Inferior parietal cortex (tissue), 1 donor: Measurements from ENCODE around the gene CLEC20A.
A peak's percentile ranks its signal among the peaks of the same experiment; 100 is the strongest.
"Not testable (repeated sequence)": the region's sequence is repeated elsewhere in the genome, so short reads cannot be mapped to it uniquely, and the experiment has no call there.

Experiments
- DNase-seq: peaks from one replicate; pipeline ENCODE4 v3.0.0-alpha.2; 2016; ENCODE audit errors: extremely low spot score

The CLEC20A gene

DNA sequence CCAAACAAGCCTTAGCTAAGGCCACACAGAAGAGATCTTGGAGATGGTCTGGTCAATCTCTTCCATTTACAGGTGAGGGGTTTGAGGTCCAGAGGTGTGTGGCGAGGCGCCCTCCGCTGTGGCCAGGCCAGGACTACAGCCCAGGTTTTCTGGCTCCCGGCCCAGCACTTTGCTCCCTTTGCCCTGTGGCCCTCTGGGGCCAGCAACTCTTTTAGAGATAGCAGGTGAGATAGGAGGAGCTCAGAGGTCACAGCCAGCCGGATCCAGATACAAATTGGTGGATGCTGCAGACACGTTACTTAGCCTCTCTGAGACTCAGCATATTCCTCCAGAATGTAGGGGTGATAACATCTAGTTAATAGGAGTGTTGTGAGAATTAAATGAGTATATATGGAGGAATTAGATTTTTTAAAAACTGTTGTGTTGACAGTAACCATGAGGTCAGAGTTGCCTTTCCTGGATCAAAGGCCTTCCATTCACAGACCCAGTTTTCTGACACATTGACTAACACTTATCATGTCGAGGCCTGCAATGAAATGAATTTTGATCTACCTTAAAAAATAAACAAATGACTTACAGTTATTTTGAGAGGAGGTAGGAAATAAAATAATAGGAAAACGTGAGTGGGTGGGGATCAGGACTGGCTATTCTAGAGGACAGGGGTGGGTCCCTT, 32.7 kb upstream of the CLEC20A start:
- no peak for DNase-seq

DNA sequence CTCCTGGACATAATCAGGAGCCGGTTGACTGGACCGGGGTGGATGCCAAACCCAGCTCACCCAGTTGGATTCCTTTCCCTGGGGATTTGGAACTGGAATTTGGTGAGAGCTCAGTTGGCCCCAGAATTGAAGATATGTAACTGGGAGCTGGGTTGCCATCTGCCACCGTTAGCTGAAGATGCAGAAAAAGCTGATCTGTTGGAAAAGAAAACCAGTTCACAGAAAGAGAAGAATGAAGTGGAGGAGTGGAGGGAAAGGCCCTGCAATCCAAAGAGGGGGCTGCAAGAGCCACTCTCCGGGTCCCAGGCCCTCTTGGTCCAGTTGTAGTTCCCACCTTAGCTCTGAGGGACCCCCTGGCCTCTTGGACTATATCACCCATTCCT, 32.2 kb upstream of the CLEC20A start:
- DNase-seq, result no peak

DNA sequence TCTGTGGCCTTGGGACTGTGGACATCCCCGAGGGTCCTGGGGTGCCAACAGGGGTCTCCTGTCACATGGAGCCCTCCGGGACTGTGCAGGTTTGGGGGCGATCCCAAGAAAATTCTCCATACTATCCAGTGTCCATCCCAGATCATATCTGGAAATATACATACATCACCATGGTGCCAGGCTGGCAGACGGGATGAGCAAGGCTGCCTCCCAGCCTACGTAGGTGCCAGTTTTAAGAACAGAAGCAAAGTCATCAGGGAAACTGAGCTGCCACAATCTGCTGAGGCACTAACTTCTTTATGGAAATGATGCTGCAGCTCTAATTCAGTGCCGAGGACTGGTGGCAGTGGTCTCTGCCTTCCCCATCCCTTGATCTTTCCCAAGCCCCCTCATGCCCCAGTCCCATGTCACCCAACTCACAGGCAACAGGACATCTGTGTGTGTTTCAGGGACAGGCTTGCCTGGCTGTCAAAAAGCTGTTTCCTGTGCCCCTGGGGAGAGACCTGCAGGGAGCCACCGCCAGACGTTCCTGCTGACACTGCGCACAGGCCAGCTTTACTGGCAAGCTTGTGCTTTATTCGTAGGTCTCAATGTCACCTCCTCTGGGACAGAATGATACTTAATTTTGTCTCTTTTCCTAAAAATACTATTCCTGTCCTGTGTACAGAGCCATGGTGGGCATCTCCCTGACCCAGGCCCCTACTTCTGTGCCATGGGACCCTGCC, 31.6 kb upstream of the CLEC20A start:
- DNase-seq, result no peak

- DNase-seq, result no peak
Observed at GRCh38 chr1:178527117-178527516, 30.4 kb upstream of the CLEC20A start.

DNA sequence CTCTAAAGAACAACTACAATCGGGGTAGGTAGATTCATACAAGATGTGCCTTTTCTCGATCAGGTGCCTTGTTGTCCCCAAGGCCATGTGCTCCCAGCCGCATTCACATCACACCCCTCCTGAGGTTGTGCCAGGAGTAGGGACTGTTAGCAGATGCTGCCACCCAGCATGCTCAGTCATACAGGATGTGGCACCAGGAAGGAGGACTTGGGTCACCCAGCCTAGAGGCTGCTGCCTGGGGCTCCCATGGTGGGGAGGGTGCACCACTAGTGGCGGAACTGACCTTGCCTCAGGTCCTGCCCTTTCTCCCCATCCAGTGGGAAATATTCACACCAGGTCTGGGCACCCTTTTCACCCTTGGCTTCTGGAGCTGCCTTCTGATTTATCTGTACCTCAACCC, 24.5 kb upstream of the CLEC20A start:
- DNase-seq, result no peak

GRCh38 chr1:178520803-178521202, 24.0 kb upstream of the CLEC20A start:
- DNase-seq, result no peak

DNA sequence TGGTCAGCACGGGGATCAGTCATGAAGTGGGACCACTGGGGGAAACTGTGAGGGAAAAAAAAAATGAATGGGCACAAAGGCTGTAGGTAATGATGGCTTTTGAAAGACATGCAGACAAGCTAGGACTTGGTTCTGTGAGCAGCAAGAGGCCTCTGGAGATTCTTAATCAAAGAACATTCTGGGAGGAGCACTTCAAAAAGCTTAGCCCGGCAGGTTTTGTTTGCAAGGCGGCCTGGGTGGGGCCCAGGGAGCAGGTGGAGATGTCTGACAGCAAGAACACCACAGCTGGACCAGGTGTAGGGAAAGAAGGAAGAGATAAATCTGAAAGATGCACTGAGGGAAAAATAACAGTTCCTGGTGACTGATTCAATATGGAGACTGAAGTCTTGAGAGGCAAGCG, 22.1 kb upstream of the CLEC20A start:
- DNase-seq, result no peak

- DNase-seq, result no peak
Observed at GRCh38 chr1:178516110-178516509, 19.3 kb upstream of the CLEC20A start.

GRCh38 chr1:178513278-178513983, 16.7 kb upstream of the CLEC20A start:
- no peak for DNase-seq

GRCh38 chr1:178512566-178513277, 16.0 kb upstream of the CLEC20A start, which contains the start of gene TEX35:
Gene TEX35, plus strand, starts transcription at chr1:178513109. Its CDS starts 80 bp downstream, at chr1:178513189.
- DNase-seq, result no peak

GRCh38 chr1:178510155-178510554, 13.4 kb upstream of the CLEC20A start:
- no peak for DNase-seq

- no peak for DNase-seq
Observed at GRCh38 chr1:178509414-178510007, 12.7 kb upstream of the CLEC20A start.

DNA sequence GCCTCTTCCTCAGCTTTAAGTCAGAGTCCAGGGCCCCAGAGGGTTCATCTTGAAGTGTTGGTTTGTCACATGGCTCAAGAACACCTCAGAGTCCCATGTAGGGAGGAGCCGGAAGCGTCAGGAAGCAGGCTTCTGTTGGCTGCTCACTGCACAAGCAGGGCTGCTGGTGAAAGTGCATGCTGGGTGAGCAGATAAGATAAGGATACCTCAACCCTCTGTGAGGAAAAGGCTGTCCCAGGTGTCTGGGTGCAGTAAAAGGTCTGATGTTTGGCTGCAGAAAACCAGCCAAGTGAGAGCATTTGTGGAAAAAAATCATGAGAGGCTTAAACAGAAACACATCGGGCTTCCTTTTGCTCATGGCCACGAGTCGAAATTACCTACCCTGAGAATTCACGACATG, 9.9 kb upstream of the CLEC20A start:
- DNase-seq, result no peak

DNA sequence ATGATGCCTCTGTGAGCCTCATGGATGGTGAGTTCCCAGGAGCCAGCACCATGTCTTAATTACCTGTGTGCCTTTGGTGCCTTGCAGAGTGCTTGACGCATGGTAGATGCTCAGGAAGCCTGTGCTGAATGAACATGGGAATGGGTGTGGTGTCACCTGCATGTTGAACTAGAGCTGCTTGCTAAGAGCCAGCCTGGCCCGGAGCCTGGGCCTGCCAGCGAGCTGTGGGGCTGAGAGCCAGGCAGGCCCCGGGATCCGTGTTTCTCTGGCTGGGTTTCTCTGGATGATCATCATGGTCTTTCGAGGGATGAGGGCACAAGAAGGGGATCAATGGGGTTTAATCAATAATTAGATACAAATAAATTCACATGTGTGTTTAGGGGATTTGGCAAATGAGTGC, 9.4 kb upstream of the CLEC20A start:
- DNase-seq, result no peak

DNA sequence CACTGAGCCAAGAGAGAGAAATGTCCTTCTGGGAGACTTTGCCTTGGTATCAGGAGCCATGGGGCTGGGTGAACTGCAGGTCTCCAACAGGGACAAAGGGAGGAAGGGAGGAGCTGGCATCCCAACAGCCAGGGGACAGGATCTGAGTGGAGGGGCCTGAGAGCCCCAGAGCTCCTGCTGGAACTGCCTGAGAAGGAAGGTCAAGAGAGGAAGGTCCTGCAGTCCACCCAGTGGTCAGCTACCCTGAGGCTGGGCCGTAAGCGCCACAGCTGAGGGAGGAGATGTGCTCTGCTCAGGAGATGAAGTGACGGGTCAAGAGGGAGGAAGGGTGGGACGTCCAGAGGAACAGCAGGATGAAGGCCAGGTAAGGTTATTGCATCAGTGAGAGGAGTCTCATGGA, 7.5 kb upstream of the CLEC20A start:
- no peak for DNase-seq

GRCh38 chr1:178503849-178504248, 7.1 kb upstream of the CLEC20A start:
- DNase-seq, result no peak

DNA sequence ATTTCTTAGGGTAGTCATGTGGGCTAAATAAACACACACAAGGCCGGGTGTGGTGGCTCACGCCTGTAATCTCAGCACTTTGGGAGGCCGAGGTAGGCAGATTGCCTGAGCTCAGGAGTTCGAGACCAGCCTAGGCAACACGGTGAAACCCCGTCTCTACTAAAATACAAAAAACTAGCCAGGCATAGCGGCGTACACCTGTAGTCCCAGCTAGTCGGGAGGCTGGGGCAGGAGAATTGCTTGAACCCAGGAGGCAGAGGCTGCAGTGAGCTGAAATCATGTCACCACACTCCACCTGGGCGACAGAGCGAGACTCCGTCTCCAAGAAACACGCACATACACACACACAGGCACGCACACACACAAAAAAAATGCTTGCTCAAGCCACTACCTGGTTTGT, 6.6 kb upstream of the CLEC20A start:
- DNase-seq, result not testable (repeated sequence)

GRCh38 chr1:178502856-178503255, 6.1 kb upstream of the CLEC20A start:
- DNase-seq, result no peak

DNA sequence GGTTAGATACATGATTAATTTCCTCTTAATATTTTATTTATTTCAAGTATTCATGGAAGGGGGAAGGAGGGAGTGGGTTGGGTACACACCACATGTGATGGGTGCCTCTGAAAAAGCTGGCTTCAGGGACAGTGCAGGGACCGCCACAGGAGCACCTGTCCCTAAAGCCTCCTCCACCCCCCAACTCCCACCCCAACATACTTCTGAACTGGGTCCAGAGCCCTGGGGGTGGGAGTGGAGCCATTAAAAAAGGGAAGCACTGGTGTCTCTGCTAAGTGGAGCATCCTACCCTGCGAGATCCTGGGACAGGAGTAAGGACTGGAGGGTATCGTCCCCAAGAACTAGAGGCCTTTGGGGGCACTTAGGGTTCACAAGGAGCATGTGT, 5.6 kb upstream of the CLEC20A start:
- no peak for DNase-seq

- DNase-seq, result peak; percentile 68
Observed at GRCh38 chr1:178501705-178502329, 5.1 kb upstream of the CLEC20A start.

DNA sequence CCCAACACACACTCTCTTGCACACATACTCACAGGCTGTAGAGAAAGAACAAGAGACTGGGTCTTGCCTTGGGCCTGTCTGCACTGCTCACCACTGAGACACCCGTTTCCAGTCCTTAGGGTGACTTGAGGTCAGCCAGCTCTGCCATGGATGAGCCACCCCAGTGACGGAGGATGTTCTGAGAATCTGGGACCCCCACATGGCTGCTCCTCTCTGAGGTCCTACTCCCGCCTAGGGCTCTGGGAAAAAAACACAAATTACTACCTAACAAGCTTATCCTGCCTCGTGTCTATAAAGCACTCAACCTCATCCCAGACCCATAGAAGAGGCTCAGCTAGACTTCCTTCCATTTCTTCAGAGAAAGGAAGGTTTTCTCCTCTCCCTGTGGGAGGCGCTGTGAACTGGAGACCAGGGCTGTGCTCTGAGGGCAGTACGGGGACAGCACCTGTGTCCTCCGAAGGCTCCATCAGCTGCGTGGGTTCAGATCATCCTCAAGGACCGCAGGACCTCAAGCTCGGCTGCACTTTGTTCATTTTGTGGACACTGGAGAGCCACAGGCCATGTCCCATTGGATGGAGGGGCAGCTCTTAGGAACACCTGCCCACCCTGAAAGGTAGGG, 4.3 kb upstream of the CLEC20A start:
- DNase-seq, result no peak
